Measurements from ENCODE around the gene VEPH1.

The VEPH1 gene

GRCh38 chr3:157522648-157523047 is 19.4 kb upstream of the VEPH1 start:
- no peak for DNase-seq

GRCh38 chr3:157520485-157521150 is 17.4 kb upstream of the VEPH1 start:
- DNase-seq: no peak

GRCh38 chr3:157518881-157519280 is 15.7 kb upstream of the VEPH1 start:
- no peak for DNase-seq

GRCh38 chr3:157516928-157517327 is 13.7 kb upstream of the VEPH1 start:
- no peak for DNase-seq

- no peak for DNase-seq
Measured at GRCh38 chr3:157515398-157515797, 12.2 kb upstream of the VEPH1 start.

- no peak for DNase-seq
Measured at GRCh38 chr3:157514371-157514895, 11.2 kb upstream of the VEPH1 start.

- DNase-seq: no peak
Measured at GRCh38 chr3:157513585-157513984, 10.4 kb upstream of the VEPH1 start.

- no peak for DNase-seq
Measured at GRCh38 chr3:157512534-157512933, 9.3 kb upstream of the VEPH1 start.

- DNase-seq: no peak
Measured at GRCh38 chr3:157508461-157508860, 5.2 kb upstream of the VEPH1 start.

GRCh38 chr3:157501863-157502262 is 1.4 kb downstream of the VEPH1 start:
- no peak for DNase-seq

GRCh38 chr3:157500232-157500631 is 3.0 kb downstream of the VEPH1 start:
- no peak for DNase-seq

- DNase-seq: no peak
Measured at GRCh38 chr3:157499342-157499963, 3.8 kb downstream of the VEPH1 start.

- DNase-seq: no peak
Measured at GRCh38 chr3:157498371-157498770, 4.8 kb downstream of the VEPH1 start.

- DNase-seq: no peak
Measured at GRCh38 chr3:157495846-157496245, 7.4 kb downstream of the VEPH1 start.

GRCh38 chr3:157494581-157495281 is 8.5 kb downstream of the VEPH1 start:
- no peak for DNase-seq

GRCh38 chr3:157493627-157494550 is 9.3 kb downstream of the VEPH1 start:
- no peak for DNase-seq

GRCh38 chr3:157491136-157491535 is 12.1 kb downstream of the VEPH1 start:
- DNase-seq: no peak

GRCh38 chr3:157488144-157488543 is 15.1 kb downstream of the VEPH1 start:
- no peak for DNase-seq

- DNase-seq: no peak
Measured at GRCh38 chr3:157487339-157487738, 15.9 kb downstream of the VEPH1 start.

GRCh38 chr3:157479464-157480243 is 23.6 kb downstream of the VEPH1 start:
- DNase-seq: no peak

- no peak for DNase-seq
Measured at GRCh38 chr3:157477441-157477840, 25.8 kb downstream of the VEPH1 start.

- no peak for DNase-seq
Measured at GRCh38 chr3:157475921-157476414, 27.2 kb downstream of the VEPH1 start.

Data from cortex of kidney (tissue), 1 donor.